Measurements from ENCODE around the gene MYO3B.

The MYO3B gene

GRCh38 chr2:170159060-170159459 lies 18.9 kb upstream of the MYO3B start:
- TF ChIP-seq REST (IDR thresholded peaks at IDR 0.05; ENCODE audit: insufficient read depth in 1 of 2, low read depth in 2 of 2, low read length in 2 of 2) (no peak), POLR2AphosphoS5 (IDR thresholded peaks at IDR 0.05; ENCODE audit: low read depth, low read length) (no peak)

- no peak for TF ChIP-seq POLR2AphosphoS5 (IDR thresholded peaks at IDR 0.05; ENCODE audit: low read depth, low read length)
- no peak for TF ChIP-seq SIN3A (IDR thresholded peaks at IDR 0.05; ENCODE audit: borderline replicate concordance, insufficient read depth, low read length)
- no peak for TF ChIP-seq FOXP2 (optimal IDR thresholded peaks at IDR 0.05; ENCODE audit: borderline replicate concordance, extremely low read depth, extremely low read length, insufficient read depth)
- TF ChIP-seq TAF1 (IDR thresholded peaks at IDR 0.05; ENCODE audit: borderline replicate concordance, insufficient read depth, low read length) = no peak
- TF ChIP-seq REST (IDR thresholded peaks at IDR 0.05; ENCODE audit: insufficient read depth in 1 of 2, low read depth in 2 of 2, low read length in 2 of 2) = no peak
These were observed 16.3 kb upstream of the MYO3B start for GRCh38 chr2:170161516-170162270.

- TF ChIP-seq POLR2AphosphoS5 (IDR thresholded peaks at IDR 0.05; ENCODE audit: low read depth, low read length) (no peak), REST (IDR thresholded peaks at IDR 0.05; ENCODE audit: insufficient read depth in 1 of 2, low read depth in 2 of 2, low read length in 2 of 2) (no peak), TAF1 (IDR thresholded peaks at IDR 0.05; ENCODE audit: borderline replicate concordance, insufficient read depth, low read length) (no peak), FOXP2 (optimal IDR thresholded peaks at IDR 0.05; ENCODE audit: borderline replicate concordance, extremely low read depth, extremely low read length, insufficient read depth) (no peak), SIN3A (IDR thresholded peaks at IDR 0.05; ENCODE audit: borderline replicate concordance, insufficient read depth, low read length) (no peak)
These were observed 15.7 kb upstream of the MYO3B start for GRCh38 chr2:170162271-170162632.

GRCh38 chr2:170163411-170164065 lies 14.4 kb upstream of the MYO3B start:
- TF ChIP-seq TAF1 (IDR thresholded peaks at IDR 0.05; ENCODE audit: borderline replicate concordance, insufficient read depth, low read length) (no peak), SIN3A (IDR thresholded peaks at IDR 0.05; ENCODE audit: borderline replicate concordance, insufficient read depth, low read length) (no peak), FOXP2 (optimal IDR thresholded peaks at IDR 0.05; ENCODE audit: borderline replicate concordance, extremely low read depth, extremely low read length, insufficient read depth) (no peak), POLR2AphosphoS5 (IDR thresholded peaks at IDR 0.05; ENCODE audit: low read depth, low read length) (no peak), REST (IDR thresholded peaks at IDR 0.05; ENCODE audit: insufficient read depth in 1 of 2, low read depth in 2 of 2, low read length in 2 of 2) (no peak)
